ENCODE results near the gene UQCRC2. TPM values are rescaled to one million over a fixed set of nuclear protein-coding genes. Genes with fewer than 3 reads are reported as not detected.

The UQCRC2 gene
- 236 and 249 TPM in 2 replicates for total RNA-seq

GRCh38 chr16:21952793-21953540, at the start of gene UQCRC2:
Gene UQCRC2, plus strand, starts transcription at chr16:21953361. Its CDS starts 63 bp downstream, at chr16:21953424.

GRCh38 chr16:22007509-22008214, 54.5 kb downstream of the UQCRC2 start, which contains the start of gene MOSMO:
Gene MOSMO, plus strand, starts transcription at chr16:22008111. Its CDS starts 191 bp downstream, at chr16:22008302.

Other genes starting within 250 kb of the UQCRC2 start
- gene NPIPB4, start 95.6 kb upstream of the UQCRC2 start, total RNA-seq, result 35.9 and 48.9 TPM in 2 replicates
- gene PDZD9, start 47.8 kb downstream of the UQCRC2 start, total RNA-seq, result not detected in 2 replicates
- 12.9 and 13.6 TPM in 2 replicates for gene MOSMO, start 54.8 kb downstream of the UQCRC2 start, total RNA-seq
- not detected in 2 replicates for gene VWA3A, start 139.2 kb downstream of the UQCRC2 start, total RNA-seq
- gene SDR42E2, start 209.1 kb downstream of the UQCRC2 start, total RNA-seq, result under 0.01 and 0.09 TPM in 2 replicates

All from endothelial cell of coronary artery (primary cell).